ENCODE data around the gene FBXO30. TPM values are rescaled to one million over a fixed set of nuclear protein-coding genes. Genes with fewer than 3 reads are reported as not detected.

The FBXO30 gene
- total RNA-seq, 1 donor from 2014 or later: 9.5 TPM

- H3K36me3 ChIP-seq (ENCODE audit: control insufficient read depth, insufficient read depth, low read length): no peaks in the 10 kb centered on the region
- no peak overlapping the region for H3K4me3 ChIP-seq (ENCODE audit: low read depth, low read length)
- H3K27me3 ChIP-seq (ENCODE audit: control insufficient read depth, insufficient read depth, low read length): no peaks in the 10 kb centered on the region
- TF ChIP-seq CTCF (IDR thresholded peaks at IDR 0.05; ENCODE audit: insufficient read depth, low read length, severe bottlenecking): no peak
- DNase-seq (ENCODE audit: low read depth) (no peak), FAIRE-seq (no peak)
These were observed 1.8 kb upstream of the FBXO30 start for GRCh38 chr6:145816392-145816791.

- H3K36me3 ChIP-seq (ENCODE audit: control insufficient read depth, insufficient read depth, low read length): no peaks in the 10 kb centered on the region
- FAIRE-seq (no peak), DNase-seq (ENCODE audit: low read depth) (no peak)
- peak overlapping the region; percentile 68 for H3K4me3 ChIP-seq (ENCODE audit: low read depth, low read length)
- no peak for TF ChIP-seq CTCF (IDR thresholded peaks at IDR 0.05; ENCODE audit: insufficient read depth, low read length, severe bottlenecking)
- no peaks in the 10 kb centered on the region for H3K27me3 ChIP-seq (ENCODE audit: control insufficient read depth, insufficient read depth, low read length)
These were observed 997 bp upstream of the FBXO30 start for GRCh38 chr6:145815309-145816274.

- no peak for TF ChIP-seq CTCF (IDR thresholded peaks at IDR 0.05; ENCODE audit: insufficient read depth, low read length, severe bottlenecking)
- no peaks in the 10 kb centered on the region for H3K27me3 ChIP-seq (ENCODE audit: control insufficient read depth, insufficient read depth, low read length)
- no peak for FAIRE-seq
- peak overlapping the region; percentile 68 for H3K4me3 ChIP-seq (ENCODE audit: low read depth, low read length)
- DNase-seq (ENCODE audit: low read depth): peak; percentile 60
- H3K36me3 ChIP-seq (ENCODE audit: control insufficient read depth, insufficient read depth, low read length): no peaks in the 10 kb centered on the region
These were observed 527 bp downstream of the FBXO30 start for GRCh38 chr6:145814035-145814500.

GRCh38 chr6:145813285-145814034 is 1.1 kb downstream of the FBXO30 start:
- FAIRE-seq: no peak
- no peak for TF ChIP-seq CTCF (IDR thresholded peaks at IDR 0.05; ENCODE audit: insufficient read depth, low read length, severe bottlenecking)
- peak; percentile 71 for DNase-seq (ENCODE audit: low read depth)

GRCh38 chr6:145811741-145812140 is 2.9 kb downstream of the FBXO30 start:
- FAIRE-seq (no peak), DNase-seq (ENCODE audit: low read depth) (no peak)
- TF ChIP-seq CTCF (IDR thresholded peaks at IDR 0.05; ENCODE audit: insufficient read depth, low read length, severe bottlenecking): no peak

More at GRCh38 chr6:145813285-145814034, 1.1 kb downstream of the FBXO30 start:
- Histone ChIP-seq H3K27me3 (ENCODE audit: control insufficient read depth, insufficient read depth, low read length) (no peaks in the 10 kb centered on the region), H3K4me3 (ENCODE audit: low read depth, low read length) (peak overlapping the region; percentile 68), H3K36me3 (ENCODE audit: control insufficient read depth, insufficient read depth, low read length) (no peaks in the 10 kb centered on the region)

More at GRCh38 chr6:145811741-145812140, 2.9 kb downstream of the FBXO30 start:
- no peak overlapping the region for H3K4me3 ChIP-seq (ENCODE audit: low read depth, low read length)
- no peaks in the 10 kb centered on the region for H3K27me3 ChIP-seq (ENCODE audit: control insufficient read depth, insufficient read depth, low read length)
- H3K36me3 ChIP-seq (ENCODE audit: control insufficient read depth, insufficient read depth, low read length): no peaks in the 10 kb centered on the region
